GM18511 (cell line): ENCODE measurements around the gene MEA1.
A peak's percentile ranks its signal among the peaks of the same experiment; 100 is the strongest.
"Not testable (repeated sequence)": the region's sequence is repeated elsewhere in the genome, so short reads cannot be mapped to it uniquely, and the experiment has no call there.

ENCODE experiments used
- ATAC-seq: cut with Tn5 transposase; IDR thresholded peaks from one replicate; pipeline ENCODE4 v1.9.1; 2021; ENCODE audit warnings: mild to moderate bottlenecking, moderate library complexity; ENCODE audit not compliant: unreplicated experiment

MEA1 gene

GRCh38 chr6:43013097-43013842 lies 476 bp downstream of the MEA1 start:
- ATAC-seq: peak; percentile 23

GRCh38 chr6:43012364-43012763 lies 1.4 kb downstream of the MEA1 start:
- no peak for ATAC-seq

- ATAC-seq: no peak
Observed at GRCh38 chr6:43011207-43011606, 2.5 kb downstream of the MEA1 start.

GRCh38 chr6:43009124-43009523 lies 4.6 kb downstream of the MEA1 start:
- no peak for ATAC-seq

- ATAC-seq: no peak
Observed at GRCh38 chr6:43007126-43007525, 6.6 kb downstream of the MEA1 start.

- no peak for ATAC-seq
Observed at GRCh38 chr6:43006251-43006650, 7.5 kb downstream of the MEA1 start.

- no peak for ATAC-seq
Observed at GRCh38 chr6:43005844-43006243, 7.9 kb downstream of the MEA1 start.

GRCh38 chr6:43001843-43002242 lies 11.9 kb downstream of the MEA1 start:
- ATAC-seq: no peak

- ATAC-seq: not testable (repeated sequence)
Observed at GRCh38 chr6:42998205-42998604, 15.5 kb downstream of the MEA1 start.

- no peak for ATAC-seq
Observed at GRCh38 chr6:42996513-42996912, 17.2 kb downstream of the MEA1 start.

- ATAC-seq: no peak
Observed at GRCh38 chr6:42993445-42993844, 20.3 kb downstream of the MEA1 start.

GRCh38 chr6:42989923-42990322 lies 23.8 kb downstream of the MEA1 start:
- no peak for ATAC-seq

GRCh38 chr6:42988486-42989020 lies 25.2 kb downstream of the MEA1 start:
- no peak for ATAC-seq

- ATAC-seq: no peak
Observed at GRCh38 chr6:42987533-42988451, 26.0 kb downstream of the MEA1 start.

GRCh38 chr6:42984924-42985475 lies 28.7 kb downstream of the MEA1 start:
- no peak for ATAC-seq

- peak; percentile 97 for ATAC-seq
Observed at GRCh38 chr6:42984001-42984923, 29.5 kb downstream of the MEA1 start, which contains the start of gene PPP2R5D. PPP2R5D (plus strand) TSS chr6:42984570; CDS start chr6:42984678, 108 bp downstream.

- no peak for ATAC-seq
Observed at GRCh38 chr6:42981836-42982235, 31.9 kb downstream of the MEA1 start.

GRCh38 chr6:42979523-42980177 lies 34.1 kb downstream of the MEA1 start:
- ATAC-seq: peak; percentile 3

- peak; percentile 95 for ATAC-seq
Observed at GRCh38 chr6:42978839-42979522, 34.8 kb downstream of the MEA1 start, which contains the start of gene PEX6. PEX6 (minus strand) TSS chr6:42979181; CDS start chr6:42979150, 31 bp downstream.
